Psoas muscle (tissue), 8 donors: Measurements from ENCODE around the gene FAF2. TPM values are rescaled to one million over a fixed set of nuclear protein-coding genes. Genes with fewer than 3 reads are reported as not detected.

ENCODE experiments used
- ATAC-seq, 4 donors: fragments of 200-7000 bp; cut with Tn5 transposase; one replicate each; pipeline ENCODE4 v1.9.1; 2020; ENCODE audit warnings: moderate library complexity in 3 of 4, mild to moderate bottlenecking in 2 of 4
- DNase-seq, 2 donors: peaks; one replicate each; pipeline ENCODE4 v3.0.0-alpha.2; 2020
- H3K27ac ChIP-seq: fragments of 200-600 bp; one replicate; pipeline ENCODE4 v1.8.0; 2022
- H3K27me3 ChIP-seq, 3 donors: fragments of 200-600 bp in 1 of 3; one replicate each; pipeline versions ENCODE4 v1.6.1 to v1.8.0; 2013 to 2022; ENCODE audit warnings: low read length in 2 of 3, mild to moderate bottlenecking in 2 of 3, moderate library complexity in 1 of 3; ENCODE audit not compliant: insufficient read depth in 3 of 3
- H3K36me3 ChIP-seq, 2 donors: fragments of 200-600 bp in 1 of 2; one replicate each; pipeline versions ENCODE4 v1.6.1 to v1.8.0; 2013 to 2022; ENCODE audit warnings: low read depth in 1 of 2, mild to moderate bottlenecking in 1 of 2, moderate library complexity in 1 of 2; ENCODE audit not compliant: insufficient read depth in 1 of 2
- H3K4me1 ChIP-seq: fragments of 200-600 bp; one replicate; pipeline ENCODE4 v1.8.0; 2022
- H3K4me3 ChIP-seq: fragments of 200-600 bp; one replicate; pipeline ENCODE4 v1.8.0; 2022; ENCODE audit warnings: mild to moderate bottlenecking
- H3K9me3 ChIP-seq: fragments of 200-600 bp; one replicate; pipeline ENCODE4 v1.8.0; 2022
- WGBS, 3 donors: extraction: QIAGEN DNeasy Blood & Tissue Kit; methylation state at CpG; one replicate each; pipeline versions ENCODE4 v1.1.6 to v1.1.7; 2013; 5-methylcytosine and 5-hydroxymethylcytosine counted together
- intact Hi-C, 2 donors: fragments of 100-400 bp; cut with DNase I; formaldehyde crosslinking; loops; one replicate each; pipeline versions ENCODE4 v1.11.0 to v1.14.2; 2022
- polyA plus RNA-seq, 3 donors: library from polyadenylated mRNA; stranded (reverse); fragments of 200-250 nt; gene quantifications; one replicate each; pipeline ENCODE4 v1.2.3, GENCODE V29; 2013
- total RNA-seq, 4 donors: library from RNA; stranded (reverse); fragmentation: NEBNext Ultra II Directional in 2 of 4; extraction: Animal tissue kit (Norgen Biotek cat#: 25700) in 2 of 4; gene quantifications; one replicate each; pipeline versions ENCODE4 v1.2.1 to v1.2.4, GENCODE V29; 2021 to 2023
- TF ChIP-seq, protein P1 (sequence below): fragments of 200-600 bp; IDR thresholded peaks from one replicate; pipeline ENCODE4 v1.8.0; 2022; ENCODE audit warnings: antibody characterized with exemption
- donor health status: healthy with polysubstance abuse.
- donor health status: DM: no; HTN: no; CAD: no; lungs with moderate emphysema.
- donor health status: Bipolar disorder and iron deficiency.
- donor health status: healthy.
- donor health status: DM: yes; HTN: yes; CAD: no.
- donor health status: DM: no; HTN: no; CAD: no.
- donor health status: DM: no; HTN: no; CAD: no.
- donor health status: DM: yes; HTN: yes; CAD: no.

Gene FAF2
- total and polyA plus RNA-seq, 7 donors: 8.4 to 22.8 (median 14.7) TPM

GRCh38 chr5:176447591-176447977 is 601 bp upstream of the FAF2 start:
- H3K4me3 ChIP-seq: peak overlapping the region; percentile 91
- no peaks in the 10 kb centered on the region for H3K9me3 ChIP-seq
- peak overlapping the region; percentile 97 for H3K27ac ChIP-seq
- ATAC-seq (peak; percentile 17 to 55 (median 29)), DNase-seq (no peak)
- intact Hi-C loops: loop anchor here (1.0 to 5.0 kb wide), 4 partner anchors 29 to 90 kb away; partner anchors contain the start of genes CLTB (in 1 of the 2) and RNF44 (in 1 of the 2)
- 0 to 1% (median 0%) methylated on average over 34 of the region's 34 CpGs for WGBS, 3 donors
- H3K36me3 ChIP-seq: peaks cover 0 to 5% of the 10 kb centered on the region in 2 donors
- TF ChIP-seq, protein P1, sequence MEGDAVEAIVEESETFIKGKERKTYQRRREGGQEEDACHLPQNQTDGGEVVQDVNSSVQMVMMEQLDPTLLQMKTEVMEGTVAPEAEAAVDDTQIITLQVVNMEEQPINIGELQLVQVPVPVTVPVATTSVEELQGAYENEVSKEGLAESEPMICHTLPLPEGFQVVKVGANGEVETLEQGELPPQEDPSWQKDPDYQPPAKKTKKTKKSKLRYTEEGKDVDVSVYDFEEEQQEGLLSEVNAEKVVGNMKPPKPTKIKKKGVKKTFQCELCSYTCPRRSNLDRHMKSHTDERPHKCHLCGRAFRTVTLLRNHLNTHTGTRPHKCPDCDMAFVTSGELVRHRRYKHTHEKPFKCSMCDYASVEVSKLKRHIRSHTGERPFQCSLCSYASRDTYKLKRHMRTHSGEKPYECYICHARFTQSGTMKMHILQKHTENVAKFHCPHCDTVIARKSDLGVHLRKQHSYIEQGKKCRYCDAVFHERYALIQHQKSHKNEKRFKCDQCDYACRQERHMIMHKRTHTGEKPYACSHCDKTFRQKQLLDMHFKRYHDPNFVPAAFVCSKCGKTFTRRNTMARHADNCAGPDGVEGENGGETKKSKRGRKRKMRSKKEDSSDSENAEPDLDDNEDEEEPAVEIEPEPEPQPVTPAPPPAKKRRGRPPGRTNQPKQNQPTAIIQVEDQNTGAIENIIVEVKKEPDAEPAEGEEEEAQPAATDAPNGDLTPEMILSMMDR: no peak
- H3K4me1 ChIP-seq: peaks cover 24% of the 10 kb centered on the region
- no peaks in the 10 kb centered on the region for H3K27me3 ChIP-seq

GRCh38 chr5:176450077-176450476 is 1.9 kb downstream of the FAF2 start:
- ATAC-seq (no peak), DNase-seq (no peak)
- WGBS, 3 donors: 83 to 89% (median 85%) methylated on average over 1 of the region's 1 CpG
- intact Hi-C loops: no loop called here
- Histone ChIP-seq H3K27ac (peak overlapping the region; percentile 97), H3K36me3 (peaks cover 0 to 16% of the 10 kb centered on the region in 2 donors), H3K4me3 (peak overlapping the region; percentile 91), H3K27me3 (no peaks in the 10 kb centered on the region), H3K4me1 (peaks cover 31% of the 10 kb centered on the region), H3K9me3 (no peaks in the 10 kb centered on the region)
- TF ChIP-seq, protein P1: no peak

DNA sequence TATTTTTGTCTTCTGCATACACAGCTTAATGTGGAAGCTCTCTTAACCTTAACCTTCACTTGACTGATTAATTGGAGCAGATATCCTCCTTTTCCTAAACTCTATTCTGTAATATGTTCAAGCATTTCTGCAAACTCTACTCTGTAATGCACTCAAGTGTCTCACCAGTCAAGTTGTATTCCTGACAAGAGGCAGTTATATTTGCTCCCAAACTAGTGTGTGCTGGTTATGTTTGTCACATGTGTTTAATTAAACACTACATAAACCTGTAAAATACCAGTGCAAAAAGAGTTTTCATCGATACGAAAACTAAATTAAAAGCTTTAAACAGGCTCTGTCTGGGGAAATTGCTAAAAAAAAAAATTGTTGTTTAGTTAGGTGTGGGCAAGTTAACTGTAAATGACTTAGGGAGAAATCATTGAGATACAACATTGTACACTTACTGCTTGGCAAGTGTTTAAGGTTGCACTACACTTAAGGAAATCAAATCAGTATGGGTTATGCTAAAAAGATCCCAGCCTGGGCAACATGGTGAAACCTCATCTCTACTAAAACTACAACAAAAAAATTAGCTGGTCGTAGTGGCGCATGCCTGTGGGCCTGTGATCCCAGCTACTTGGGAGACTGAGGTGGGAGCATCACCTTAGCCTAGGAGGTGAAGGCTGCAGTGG is 6.7 kb downstream of the FAF2 start:
- H3K36me3 ChIP-seq: peaks cover 0 to 16% of the 10 kb centered on the region in 2 donors
- H3K27ac ChIP-seq: no peak overlapping the region
- TF ChIP-seq, protein P1: no peak
- intact Hi-C loops: no loop called here
- no peaks in the 10 kb centered on the region for H3K27me3 ChIP-seq
- peaks cover 30% of the 10 kb centered on the region for H3K4me1 ChIP-seq
- ATAC-seq (no peak), DNase-seq (no peak)
- no peak overlapping the region for H3K4me3 ChIP-seq
- no peaks in the 10 kb centered on the region for H3K9me3 ChIP-seq
- 92 to 95% (median 94%) methylated on average over 4 of the region's 4 CpGs for WGBS, 3 donors

GRCh38 chr5:176458904-176459561 is 10.8 kb downstream of the FAF2 start:
- TF ChIP-seq, protein P1: no peak
- ATAC-seq (no peak), DNase-seq (no peak)
- peak overlapping the region; percentile 5 for H3K27ac ChIP-seq
- no peaks in the 10 kb centered on the region for H3K27me3 ChIP-seq
- no peaks in the 10 kb centered on the region for H3K9me3 ChIP-seq
- H3K36me3 ChIP-seq: no peaks in the 10 kb centered on the region
- H3K4me1 ChIP-seq: peaks cover 25% of the 10 kb centered on the region
- H3K4me3 ChIP-seq: no peak overlapping the region
- intact Hi-C loops: no loop called here
- 98 to 99% (median 98%) methylated on average over 3 of the region's 3 CpGs for WGBS, 3 donors
